Measurements from ENCODE around the gene FIP1L1. TPM values are rescaled to one million over a fixed set of nuclear protein-coding genes. Genes with fewer than 3 reads are reported as not detected.
A peak's percentile ranks its signal among the peaks of the same experiment; 100 is the strongest.

FIP1L1 gene
- total RNA-seq, 1 donor from 2014 or later, result 46.0 TPM

GRCh38 chr4:53476232-53477037, 99.0 kb downstream of the FIP1L1 start:
- H3K36me3 Mint-ChIP-seq (ENCODE audit: low read depth), result peaks cover 11% of the 10 kb centered on the region
- H3K4me1 Mint-ChIP-seq (ENCODE audit: low read depth), result peaks cover 58% of the 10 kb centered on the region
- peak; percentile 20 for TF ChIP-seq CTCF (IDR thresholded peaks at IDR 0.05)
- peaks cover 11% of the 10 kb centered on the region for H3K9me3 Mint-ChIP-seq (ENCODE audit: low read depth)
- H3K27me3 Mint-ChIP-seq (ENCODE audit: low read depth), result no peaks in the 10 kb centered on the region
- no peak overlapping the region for H3K4me3 Mint-ChIP-seq (ENCODE audit: unreplicated experiment)
- peak overlapping the region; percentile 94 for H3K27ac Mint-ChIP-seq (ENCODE audit: unreplicated experiment)
- no peak for DNase-seq (ENCODE audit: low spot score)

- no peak for DNase-seq (ENCODE audit: low spot score)
- no peaks in the 10 kb centered on the region for H3K27me3 Mint-ChIP-seq (ENCODE audit: low read depth)
- H3K4me1 Mint-ChIP-seq (ENCODE audit: low read depth), result peaks cover 58% of the 10 kb centered on the region
- peak overlapping the region; percentile 94 for H3K27ac Mint-ChIP-seq (ENCODE audit: unreplicated experiment)
- H3K36me3 Mint-ChIP-seq (ENCODE audit: low read depth), result peaks cover 11% of the 10 kb centered on the region
- H3K9me3 Mint-ChIP-seq (ENCODE audit: low read depth), result peaks cover 11% of the 10 kb centered on the region
- H3K4me3 Mint-ChIP-seq (ENCODE audit: unreplicated experiment), result no peak overlapping the region
- no peak for TF ChIP-seq CTCF (IDR thresholded peaks at IDR 0.05)
Observed at GRCh38 chr4:53477038-53477565, 99.7 kb downstream of the FIP1L1 start.

- peaks cover 58% of the 10 kb centered on the region for H3K4me1 Mint-ChIP-seq (ENCODE audit: low read depth)
- no peak overlapping the region for H3K4me3 Mint-ChIP-seq (ENCODE audit: unreplicated experiment)
- peaks cover 10% of the 10 kb centered on the region for H3K36me3 Mint-ChIP-seq (ENCODE audit: low read depth)
- peak overlapping the region; percentile 94 for H3K27ac Mint-ChIP-seq (ENCODE audit: unreplicated experiment)
- TF ChIP-seq CTCF (IDR thresholded peaks at IDR 0.05), result no peak
- H3K27me3 Mint-ChIP-seq (ENCODE audit: low read depth), result no peaks in the 10 kb centered on the region
- peaks cover 9% of the 10 kb centered on the region for H3K9me3 Mint-ChIP-seq (ENCODE audit: low read depth)
- DNase-seq (ENCODE audit: low spot score), result no peak
Observed at GRCh38 chr4:53477636-53478035, 100.2 kb downstream of the FIP1L1 start.

GRCh38 chr4:53478671-53479456, 101.4 kb downstream of the FIP1L1 start:
- Mint-ChIP-seq H3K27ac (ENCODE audit: unreplicated experiment) (peak overlapping the region; percentile 78), H3K4me1 (ENCODE audit: low read depth) (peaks cover 58% of the 10 kb centered on the region)
- no peak for DNase-seq (ENCODE audit: low spot score)

More at GRCh38 chr4:53478671-53479456, 101.4 kb downstream of the FIP1L1 start:
- TF ChIP-seq CTCF (IDR thresholded peaks at IDR 0.05), result no peak
- no peak overlapping the region for H3K4me3 Mint-ChIP-seq (ENCODE audit: unreplicated experiment)
- H3K9me3 Mint-ChIP-seq (ENCODE audit: low read depth), result no peaks in the 10 kb centered on the region
- peaks cover 2% of the 10 kb centered on the region for H3K36me3 Mint-ChIP-seq (ENCODE audit: low read depth)
- no peaks in the 10 kb centered on the region for H3K27me3 Mint-ChIP-seq (ENCODE audit: low read depth)
